ENCODE data around the gene LPA. TPM values are rescaled to one million over a fixed set of nuclear protein-coding genes. Genes with fewer than 3 reads are reported as not detected.
"Not testable (repeated sequence)": the region's sequence is repeated elsewhere in the genome, so short reads cannot be mapped to it uniquely, and the experiment has no call there.

The LPA gene
- total RNA-seq, 1 experiment from 2014 or later = 0.13 TPM

GRCh38 chr6:160695622-160696021 is 31.5 kb upstream of the LPA start:
- H3K27me3 ChIP-seq (ENCODE audit: insufficient read depth, low read length); H3K23ac ChIP-seq (ENCODE audit: insufficient read length, low read depth, low read length); H2BK20ac ChIP-seq (ENCODE audit: low read depth, low read length, poor library complexity, severe bottlenecking); H3T11ph ChIP-seq (ENCODE audit: low read length); H4K5ac ChIP-seq (ENCODE audit: insufficient read length, low read depth, low read length); H3K27ac Mint-ChIP-seq; H2BK5ac ChIP-seq (ENCODE audit: insufficient read length, low read length); H3K4me2 ChIP-seq (ENCODE audit: insufficient read depth, insufficient read length, low read length); H3K4me1 ChIP-seq (ENCODE audit: insufficient read depth, low read length); H3K56ac ChIP-seq (ENCODE audit: insufficient read length, low read depth, low read length); H4K8ac ChIP-seq (replicated peaks; ENCODE audit: insufficient read length, low read depth, low read length); H4K20me1 ChIP-seq (ENCODE audit: control insufficient read depth, insufficient read depth, insufficient read length); H3K4me1 Mint-ChIP-seq; DNase-seq; H3K14ac ChIP-seq (ENCODE audit: insufficient read depth, low read length); H3K27ac ChIP-seq (ENCODE audit: insufficient read length, low read depth, low read length); H3K4ac ChIP-seq (ENCODE audit: low read depth, low read length); H3K79me1 ChIP-seq (ENCODE audit: insufficient read depth, low read depth, low read length, poor library complexity, severe bottlenecking); H2BK15ac ChIP-seq (ENCODE audit: low read depth, low read length); H3K79me2 ChIP-seq (ENCODE audit: insufficient read depth, low read length); H3K18ac ChIP-seq (ENCODE audit: insufficient read length, low read depth, low read length); H2BK12ac ChIP-seq (ENCODE audit: insufficient read length, low read depth, low read length); H4K91ac ChIP-seq (ENCODE audit: insufficient read length, low read depth, low read length); H3K9ac ChIP-seq (ENCODE audit: extremely low read depth, insufficient read length, low read length); H2AK5ac ChIP-seq (ENCODE audit: insufficient read length, low read length); H2BK120ac ChIP-seq (ENCODE audit: low read depth, low read length, poor library complexity, severe bottlenecking); H2AFZ ChIP-seq (ENCODE audit: low read length); H3K4me3 Mint-ChIP-seq; H3K23me2 ChIP-seq (ENCODE audit: insufficient read length, low read depth, low read length, poor library complexity, severe bottlenecking); H3K9me3 ChIP-seq (ENCODE audit: control insufficient read depth, low read depth, low read length): not testable (repeated sequence)
- H3K27me3 Mint-ChIP-seq (ENCODE audit: low read depth) = peaks cover 10% of the 10 kb centered on the region
- H3K36me3 Mint-ChIP-seq (ENCODE audit: insufficient read depth in 1 of 3, low read depth in 3 of 3) = peaks cover 8 to 11% (median 9%) of the 10 kb centered on the region in 3 experiments
- no CpG with 5 or more reads among the region's 2 CpGs for WGBS (ENCODE audit: extremely low coverage, insufficient read length, low lambda C conversion rate)
- peaks cover 14 to 17% of the 10 kb centered on the region in 2 experiments for H3K9me3 Mint-ChIP-seq

GRCh38 chr6:160695025-160695424 is 30.9 kb upstream of the LPA start:
- H2BK12ac ChIP-seq (ENCODE audit: insufficient read length, low read depth, low read length); H3K4me1 ChIP-seq (ENCODE audit: insufficient read depth, low read length); H3K79me2 ChIP-seq (ENCODE audit: insufficient read depth, low read length); H4K8ac ChIP-seq (replicated peaks; ENCODE audit: insufficient read length, low read depth, low read length); H3T11ph ChIP-seq (ENCODE audit: low read length); H3K14ac ChIP-seq (ENCODE audit: insufficient read depth, low read length); H3K27me3 ChIP-seq (ENCODE audit: insufficient read depth, low read length); H3K9me3 ChIP-seq (ENCODE audit: control insufficient read depth, low read depth, low read length); H2BK15ac ChIP-seq (ENCODE audit: low read depth, low read length); H3K79me1 ChIP-seq (ENCODE audit: insufficient read depth, low read depth, low read length, poor library complexity, severe bottlenecking); H3K4me2 ChIP-seq (ENCODE audit: insufficient read depth, insufficient read length, low read length); H4K5ac ChIP-seq (ENCODE audit: insufficient read length, low read depth, low read length); H2AK5ac ChIP-seq (ENCODE audit: insufficient read length, low read length); H3K27ac Mint-ChIP-seq; DNase-seq; H3K56ac ChIP-seq (ENCODE audit: insufficient read length, low read depth, low read length); H3K4me3 Mint-ChIP-seq; H2BK120ac ChIP-seq (ENCODE audit: low read depth, low read length, poor library complexity, severe bottlenecking); H4K91ac ChIP-seq (ENCODE audit: insufficient read length, low read depth, low read length); H3K23me2 ChIP-seq (ENCODE audit: insufficient read length, low read depth, low read length, poor library complexity, severe bottlenecking); H2AFZ ChIP-seq (ENCODE audit: low read length); H2BK5ac ChIP-seq (ENCODE audit: insufficient read length, low read length); H3K27ac ChIP-seq (ENCODE audit: insufficient read length, low read depth, low read length); H4K20me1 ChIP-seq (ENCODE audit: control insufficient read depth, insufficient read depth, insufficient read length); H3K4ac ChIP-seq (ENCODE audit: low read depth, low read length); H3K18ac ChIP-seq (ENCODE audit: insufficient read length, low read depth, low read length); H2BK20ac ChIP-seq (ENCODE audit: low read depth, low read length, poor library complexity, severe bottlenecking); H3K4me1 Mint-ChIP-seq; H3K23ac ChIP-seq (ENCODE audit: insufficient read length, low read depth, low read length); H3K9ac ChIP-seq (ENCODE audit: extremely low read depth, insufficient read length, low read length): not testable (repeated sequence)
- peaks cover 10% of the 10 kb centered on the region for H3K27me3 Mint-ChIP-seq (ENCODE audit: low read depth)
- peaks cover 8 to 11% (median 9%) of the 10 kb centered on the region in 3 experiments for H3K36me3 Mint-ChIP-seq (ENCODE audit: insufficient read depth in 1 of 3, low read depth in 3 of 3)
- H3K9me3 Mint-ChIP-seq = peaks cover 14 to 17% of the 10 kb centered on the region in 2 experiments

All from H9 (cell line).